SK-N-SH (cell line): Measurements from ENCODE around the gene TTC23. TPM values are rescaled to one million over a fixed set of nuclear protein-coding genes. Genes with fewer than 3 reads are reported as not detected.

Experiments
- CTCF ChIA-PET: fragments of 300-600, 350-600 bp; formaldehyde crosslinking; extraction: SDS; loops from one replicate; lab custom pipeline; 2021; lab: Yijun Ruan, JAX
- POLR2A ChIA-PET: fragments of 350-600 bp; sonication (Branson Sonifier 250); formaldehyde crosslinking; extraction: SDS; loops from one replicate; lab custom pipeline; 2020; ENCODE audit warnings: antibody characterized with exemption, inconsistent platforms; lab: Yijun Ruan, JAX
- DNase-seq: peaks from one replicate; pipeline ENCODE4 v3.0.0; 2012
- H2AFZ ChIP-seq: fragments of 200-600 bp; sonication (generic); 2 replicates; pipeline ENCODE4 v1.8.1; 2016; ENCODE audit warnings: antibody characterized with exemption, mild to moderate bottlenecking, low read depth
- H3F3A ChIP-seq: fragments of 200-600 bp; sonication (generic); replicated peaks from 2 replicates; pipeline ENCODE3; 2016; ENCODE audit warnings: antibody characterized with exemption, mild to moderate bottlenecking; ENCODE audit not compliant: insufficient read depth
- H3K27ac ChIP-seq, 2 experiments: fragments of 200-500 bp in 1 of 2; fragments of 200-600 bp in 1 of 2; sonication (Bioruptor generic) in 1 of 2; sonication (generic), shearing (Covaris generic) in 1 of 2; 2 replicates each; pipeline versions ENCODE4 v1.5.1 to v1.6.1; 2014 to 2016; ENCODE audit warnings: low read depth in 2 of 2, inconsistent platforms in 1 of 2, low read length in 1 of 2, mild to moderate bottlenecking in 1 of 2, mixed read lengths in 1 of 2
- H3K27me3 ChIP-seq: fragments of 200-600 bp; sonication (generic), shearing (Covaris generic); 2 replicates; pipeline ENCODE4 v1.6.1; 2016; ENCODE audit warnings: mixed run types; ENCODE audit not compliant: insufficient read depth
- H3K36me3 ChIP-seq, 2 experiments: fragments of 200-500 bp in 1 of 2; fragments of 200-600 bp in 1 of 2; sonication (Bioruptor generic) in 1 of 2; sonication (generic) in 1 of 2; replicated peaks in 1 of 2; 2 replicates each; pipeline versions ENCODE3 to v1.5.1; 2014 to 2016; ENCODE audit warnings: low read length in 1 of 2, mild to moderate bottlenecking in 1 of 2; ENCODE audit not compliant: insufficient read depth in 2 of 2, control insufficient read depth in 1 of 2
- H3K4me1 ChIP-seq, 2 experiments: fragments of 200-500 bp in 1 of 2; fragments of 200-600 bp in 1 of 2; sonication (Bioruptor generic) in 1 of 2; sonication (generic), shearing (Covaris generic) in 1 of 2; 2 replicates each; pipeline versions ENCODE4 v1.5.1 to v1.6.1; 2014 to 2016; ENCODE audit warnings: low read depth in 1 of 2, low read length in 1 of 2, mixed run types in 1 of 2; ENCODE audit not compliant: insufficient read depth in 2 of 2, control insufficient read depth in 1 of 2
- H3K4me2 ChIP-seq: fragments of 200-600 bp; sonication (generic), shearing (Covaris generic); 2 replicates; pipeline ENCODE4 v1.6.1; 2017; ENCODE audit warnings: mixed run types
- H3K4me3 ChIP-seq, 2 experiments: fragments of 200-500 bp in 1 of 2; fragments of 200-600 bp in 1 of 2; sonication (Bioruptor generic) in 1 of 2; sonication (generic), shearing (Covaris generic) in 1 of 2; 2 replicates each; pipeline versions ENCODE4 v1.5.1 to v1.8.1; 2014 to 2016; ENCODE audit warnings: low read depth in 2 of 2, inconsistent platforms in 1 of 2, low read length in 1 of 2, mild to moderate bottlenecking in 1 of 2, mixed read lengths in 1 of 2, moderate library complexity in 1 of 2
- H3K79me2 ChIP-seq: fragments of 200-600 bp; sonication (generic); 2 replicates; pipeline ENCODE4 v1.8.1; 2017; ENCODE audit warnings: mild to moderate bottlenecking; ENCODE audit not compliant: insufficient read depth
- H3K9ac ChIP-seq: fragments of 200-600 bp; sonication (generic); 2 replicates; pipeline ENCODE4 v1.6.1; 2017; ENCODE audit warnings: mixed run types
- H3K9me2 ChIP-seq: fragments of 200-600 bp; sonication (generic); 2 replicates; pipeline ENCODE4 v1.6.1; 2017; ENCODE audit warnings: mixed run types
- H3K9me3 ChIP-seq: fragments of 200-600 bp; sonication (generic); 2 replicates; pipeline ENCODE4 v1.6.1; 2017; ENCODE audit warnings: mixed run types, mild to moderate bottlenecking, moderate library complexity
- H4K20me1 ChIP-seq: fragments of 200-600 bp; sonication (generic); 2 replicates; pipeline ENCODE4 v1.6.1; 2017; ENCODE audit warnings: mild to moderate bottlenecking, mixed run types; ENCODE audit not compliant: insufficient read depth
- FOSL2 ChIP-seq: IDR thresholded peaks from 2 replicates; pipeline ENCODE4 v1.4.0; 2012; ENCODE audit warnings: low read depth, mild to moderate bottlenecking, moderate library complexity, borderline replicate concordance
- FOXM1 ChIP-seq: IDR thresholded peaks from 2 replicates; pipeline ENCODE4 v1.4.0; 2012; ENCODE audit warnings: low read depth, mild to moderate bottlenecking
- JUND ChIP-seq: IDR thresholded peaks from 2 replicates; pipeline ENCODE4 v1.4.0; 2012
- MEF2A ChIP-seq: IDR thresholded peaks from 2 replicates; pipeline ENCODE4 v1.4.0; 2012; ENCODE audit warnings: low read depth, borderline replicate concordance
- NFIC ChIP-seq: IDR thresholded peaks from 2 replicates; pipeline ENCODE4 v1.4.0; 2012; ENCODE audit warnings: borderline replicate concordance
- NRF1 ChIP-seq: IDR thresholded peaks from 2 replicates; pipeline ENCODE4 v1.6.1; 2012; ENCODE audit warnings: low read depth, mild to moderate bottlenecking, low read length
- RAD21 ChIP-seq: IDR thresholded peaks from 2 replicates; pipeline ENCODE4 v1.6.1; 2012; ENCODE audit warnings: mild to moderate bottlenecking, low read length
- RFX5 ChIP-seq: IDR thresholded peaks from 2 replicates; pipeline ENCODE4 v1.6.1; 2012; ENCODE audit warnings: mild to moderate bottlenecking, improper control_type of control experiment, low read length
- RXRA ChIP-seq: IDR thresholded peaks from 2 replicates; pipeline ENCODE4 v1.4.0; 2012; ENCODE audit warnings: low read depth, mild to moderate bottlenecking, borderline replicate concordance
- SMC3 ChIP-seq: IDR thresholded peaks from 2 replicates; pipeline ENCODE4 v1.6.1; 2012; ENCODE audit warnings: low read depth, low read length, improper control_type of control experiment
- TAF1 ChIP-seq: IDR thresholded peaks from 2 replicates; pipeline ENCODE4 v1.6.1; 2012; ENCODE audit warnings: low read depth, mild to moderate bottlenecking, low read length, moderate library complexity, borderline replicate concordance
- TEAD4 ChIP-seq: IDR thresholded peaks from 2 replicates; pipeline ENCODE4 v1.4.0; 2012; ENCODE audit warnings: mild to moderate bottlenecking, borderline replicate concordance; ENCODE audit not compliant: insufficient read depth
- YY1 ChIP-seq: IDR thresholded peaks from 2 replicates; pipeline ENCODE4 v1.4.0; 2012; ENCODE audit warnings: low read depth, mild to moderate bottlenecking
- whole genome bisulfite sequencing: methylation state at CpG from one replicate; pipeline ENCODE4 v1.1.6; 2017; ENCODE audit warnings: low lambda C conversion rate; 5-methylcytosine and 5-hydroxymethylcytosine counted together
- polyA plus RNA-seq, 3 experiments: library from polyadenylated mRNA; depleted of rRNA; stranded (reverse); fragments of >200 nt; gene quantifications; 2 replicates each; pipeline ENCODE4 v1.2.3, GENCODE V29; 2012
- TF ChIP-seq, protein P1 (sequence below): IDR thresholded peaks from 2 replicates; pipeline ENCODE4 v1.4.0; 2012; ENCODE audit warnings: low read depth
- TF ChIP-seq, protein P2 (sequence below): fragments of 200-600 bp; sonication (generic); IDR thresholded peaks from 2 replicates; pipeline ENCODE4 v1.6.1; 2017; ENCODE audit warnings: antibody characterized with exemption, mild to moderate bottlenecking, moderate library complexity
- TF ChIP-seq, protein P3 (sequence below): fragments of 150-350 bp; IDR thresholded peaks from 2 replicates; pipeline ENCODE4 v1.6.1; 2017; ENCODE audit warnings: antibody characterized with exemption, low read length, low read depth, borderline replicate concordance
- TF ChIP-seq, protein P4 (sequence below): IDR thresholded peaks from 2 replicates; pipeline ENCODE4 v1.6.1; 2012; ENCODE audit warnings: mild to moderate bottlenecking, low read depth, low read length, moderate library complexity
- TF ChIP-seq, protein P5 (sequence below): IDR thresholded peaks from 2 replicates; pipeline ENCODE4 v1.4.0; 2012; ENCODE audit warnings: low read depth, borderline replicate concordance

The TTC23 gene
- polyA plus RNA-seq, 1 of the 3 experiments (the other 2 are of a cell fraction), result 0.79 TPM

DNA sequence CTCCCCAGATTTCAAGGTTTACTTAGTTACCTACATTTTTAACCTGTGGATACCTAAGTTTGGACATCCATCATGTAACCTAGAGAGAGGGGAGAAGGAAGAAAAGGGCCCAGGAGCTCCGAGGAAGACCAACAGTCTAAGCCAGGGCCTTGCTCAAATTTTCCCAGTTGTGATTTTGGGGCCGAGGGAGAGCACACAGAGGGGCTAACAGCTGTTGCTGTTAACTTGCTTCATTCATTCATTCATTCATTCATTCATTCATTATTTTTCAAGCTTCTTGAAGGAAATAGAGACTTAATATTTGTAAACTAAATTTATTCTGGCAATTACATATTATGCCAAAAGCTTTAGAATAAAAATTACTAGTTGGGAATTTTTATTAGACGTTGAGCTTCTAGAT is 121.6 kb downstream of the TTC23 start:
- WGBS, result 88% methylated on average over 3 of the region's 3 CpGs
- peaks cover 8 to 43% of the 10 kb centered on the region in 2 experiments for H3K36me3 ChIP-seq
- POLR2A ChIA-PET, result no interaction called here

More for the DNA sequence above, 121.6 kb downstream of the TTC23 start:
- Histone ChIP-seq H3K9me3 (no peaks in the 10 kb centered on the region), H3K4me2 (no peak overlapping the region), H3K9me2 (no peaks in the 10 kb centered on the region), H4K20me1 (no peaks in the 10 kb centered on the region), H3K9ac (no peak overlapping the region), H3K27me3 (no peaks in the 10 kb centered on the region), H3K27ac (no peak overlapping the region), H3K4me3 (no peak overlapping the region), H3K79me2 (no peaks in the 10 kb centered on the region), H3F3A (peaks cover 18% of the 10 kb centered on the region), H3K4me1 (peaks cover 14 to 41% of the 10 kb centered on the region in 2 experiments), H2AFZ (no peak overlapping the region)
- no peak for DNase-seq
- CTCF ChIA-PET, result no interaction called here
- TF ChIP-seq TAF1 (no peak), YY1 (no peak), TEAD4 (no peak), FOXM1 (no peak), MEF2A (no peak), FOSL2 (no peak), RXRA (no peak), JUND (no peak), RFX5 (no peak), RAD21 (no peak), SMC3 (no peak), NFIC (no peak), NRF1 (no peak)
- TF ChIP-seq, protein P1, sequence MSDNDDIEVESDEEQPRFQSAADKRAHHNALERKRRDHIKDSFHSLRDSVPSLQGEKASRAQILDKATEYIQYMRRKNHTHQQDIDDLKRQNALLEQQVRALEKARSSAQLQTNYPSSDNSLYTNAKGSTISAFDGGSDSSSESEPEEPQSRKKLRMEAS, result no peak
- TF ChIP-seq, protein P2, sequence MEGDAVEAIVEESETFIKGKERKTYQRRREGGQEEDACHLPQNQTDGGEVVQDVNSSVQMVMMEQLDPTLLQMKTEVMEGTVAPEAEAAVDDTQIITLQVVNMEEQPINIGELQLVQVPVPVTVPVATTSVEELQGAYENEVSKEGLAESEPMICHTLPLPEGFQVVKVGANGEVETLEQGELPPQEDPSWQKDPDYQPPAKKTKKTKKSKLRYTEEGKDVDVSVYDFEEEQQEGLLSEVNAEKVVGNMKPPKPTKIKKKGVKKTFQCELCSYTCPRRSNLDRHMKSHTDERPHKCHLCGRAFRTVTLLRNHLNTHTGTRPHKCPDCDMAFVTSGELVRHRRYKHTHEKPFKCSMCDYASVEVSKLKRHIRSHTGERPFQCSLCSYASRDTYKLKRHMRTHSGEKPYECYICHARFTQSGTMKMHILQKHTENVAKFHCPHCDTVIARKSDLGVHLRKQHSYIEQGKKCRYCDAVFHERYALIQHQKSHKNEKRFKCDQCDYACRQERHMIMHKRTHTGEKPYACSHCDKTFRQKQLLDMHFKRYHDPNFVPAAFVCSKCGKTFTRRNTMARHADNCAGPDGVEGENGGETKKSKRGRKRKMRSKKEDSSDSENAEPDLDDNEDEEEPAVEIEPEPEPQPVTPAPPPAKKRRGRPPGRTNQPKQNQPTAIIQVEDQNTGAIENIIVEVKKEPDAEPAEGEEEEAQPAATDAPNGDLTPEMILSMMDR, result no peak
- TF ChIP-seq, protein P3, sequence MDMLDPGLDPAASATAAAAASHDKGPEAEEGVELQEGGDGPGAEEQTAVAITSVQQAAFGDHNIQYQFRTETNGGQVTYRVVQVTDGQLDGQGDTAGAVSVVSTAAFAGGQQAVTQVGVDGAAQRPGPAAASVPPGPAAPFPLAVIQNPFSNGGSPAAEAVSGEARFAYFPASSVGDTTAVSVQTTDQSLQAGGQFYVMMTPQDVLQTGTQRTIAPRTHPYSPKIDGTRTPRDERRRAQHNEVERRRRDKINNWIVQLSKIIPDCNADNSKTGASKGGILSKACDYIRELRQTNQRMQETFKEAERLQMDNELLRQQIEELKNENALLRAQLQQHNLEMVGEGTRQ, result no peak
- TF ChIP-seq, protein P4, sequence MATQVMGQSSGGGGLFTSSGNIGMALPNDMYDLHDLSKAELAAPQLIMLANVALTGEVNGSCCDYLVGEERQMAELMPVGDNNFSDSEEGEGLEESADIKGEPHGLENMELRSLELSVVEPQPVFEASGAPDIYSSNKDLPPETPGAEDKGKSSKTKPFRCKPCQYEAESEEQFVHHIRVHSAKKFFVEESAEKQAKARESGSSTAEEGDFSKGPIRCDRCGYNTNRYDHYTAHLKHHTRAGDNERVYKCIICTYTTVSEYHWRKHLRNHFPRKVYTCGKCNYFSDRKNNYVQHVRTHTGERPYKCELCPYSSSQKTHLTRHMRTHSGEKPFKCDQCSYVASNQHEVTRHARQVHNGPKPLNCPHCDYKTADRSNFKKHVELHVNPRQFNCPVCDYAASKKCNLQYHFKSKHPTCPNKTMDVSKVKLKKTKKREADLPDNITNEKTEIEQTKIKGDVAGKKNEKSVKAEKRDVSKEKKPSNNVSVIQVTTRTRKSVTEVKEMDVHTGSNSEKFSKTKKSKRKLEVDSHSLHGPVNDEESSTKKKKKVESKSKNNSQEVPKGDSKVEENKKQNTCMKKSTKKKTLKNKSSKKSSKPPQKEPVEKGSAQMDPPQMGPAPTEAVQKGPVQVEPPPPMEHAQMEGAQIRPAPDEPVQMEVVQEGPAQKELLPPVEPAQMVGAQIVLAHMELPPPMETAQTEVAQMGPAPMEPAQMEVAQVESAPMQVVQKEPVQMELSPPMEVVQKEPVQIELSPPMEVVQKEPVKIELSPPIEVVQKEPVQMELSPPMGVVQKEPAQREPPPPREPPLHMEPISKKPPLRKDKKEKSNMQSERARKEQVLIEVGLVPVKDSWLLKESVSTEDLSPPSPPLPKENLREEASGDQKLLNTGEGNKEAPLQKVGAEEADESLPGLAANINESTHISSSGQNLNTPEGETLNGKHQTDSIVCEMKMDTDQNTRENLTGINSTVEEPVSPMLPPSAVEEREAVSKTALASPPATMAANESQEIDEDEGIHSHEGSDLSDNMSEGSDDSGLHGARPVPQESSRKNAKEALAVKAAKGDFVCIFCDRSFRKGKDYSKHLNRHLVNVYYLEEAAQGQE, result no peak
- TF ChIP-seq, protein P5, sequence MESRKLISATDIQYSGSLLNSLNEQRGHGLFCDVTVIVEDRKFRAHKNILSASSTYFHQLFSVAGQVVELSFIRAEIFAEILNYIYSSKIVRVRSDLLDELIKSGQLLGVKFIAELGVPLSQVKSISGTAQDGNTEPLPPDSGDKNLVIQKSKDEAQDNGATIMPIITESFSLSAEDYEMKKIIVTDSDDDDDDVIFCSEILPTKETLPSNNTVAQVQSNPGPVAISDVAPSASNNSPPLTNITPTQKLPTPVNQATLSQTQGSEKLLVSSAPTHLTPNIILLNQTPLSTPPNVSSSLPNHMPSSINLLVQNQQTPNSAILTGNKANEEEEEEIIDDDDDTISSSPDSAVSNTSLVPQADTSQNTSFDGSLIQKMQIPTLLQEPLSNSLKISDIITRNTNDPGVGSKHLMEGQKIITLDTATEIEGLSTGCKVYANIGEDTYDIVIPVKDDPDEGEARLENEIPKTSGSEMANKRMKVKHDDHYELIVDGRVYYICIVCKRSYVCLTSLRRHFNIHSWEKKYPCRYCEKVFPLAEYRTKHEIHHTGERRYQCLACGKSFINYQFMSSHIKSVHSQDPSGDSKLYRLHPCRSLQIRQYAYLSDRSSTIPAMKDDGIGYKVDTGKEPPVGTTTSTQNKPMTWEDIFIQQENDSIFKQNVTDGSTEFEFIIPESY, result no peak
